ENCODE data around the gene MAPRE2.

Gene MAPRE2

DNA sequence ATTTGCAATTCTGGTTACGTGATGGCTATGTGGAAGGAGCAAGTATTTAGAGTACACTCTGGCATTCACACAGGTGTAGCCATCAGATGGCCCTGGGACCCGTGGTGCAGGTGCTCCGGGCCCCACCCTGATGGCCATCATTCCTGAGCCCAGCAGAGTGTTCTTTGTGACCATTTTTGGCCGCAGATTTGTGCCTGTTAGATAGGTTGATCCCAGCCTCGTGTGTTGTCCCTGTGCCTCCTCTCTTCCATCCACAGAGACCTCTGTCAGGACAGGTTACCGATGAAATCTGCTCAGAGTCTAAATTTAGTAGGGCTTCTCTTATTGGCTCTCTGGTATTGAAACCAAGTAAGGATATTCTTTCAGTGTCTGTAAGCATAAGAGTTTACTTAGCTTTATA is 33.9 kb downstream of the MAPRE2 start:
- Histone ChIP-seq H3F3A (ENCODE audit: insufficient read depth, low read length) (no peaks in the 10 kb centered on the region), H3K79me2 (ENCODE audit: low read length) (no peaks in the 10 kb centered on the region), H3K4me2 (ENCODE audit: low read depth, low read length) (no peak overlapping the region), H3K9me3 (replicated peaks; ENCODE audit: insufficient read depth, low read length) (no peaks in the 10 kb centered on the region), H3K27me3 (replicated peaks; ENCODE audit: insufficient read depth, low read length) (no peaks in the 10 kb centered on the region), H3K9ac (ENCODE audit: low read length) (no peak overlapping the region), H4K20me1 (ENCODE audit: insufficient read depth, low read length) (no peaks in the 10 kb centered on the region), H3K4me3 (ENCODE audit: low read length) (no peak overlapping the region), H2AFZ (ENCODE audit: low read length) (no peak overlapping the region), H3K9me2 (replicated peaks; ENCODE audit: insufficient read depth, low read length) (no peaks in the 10 kb centered on the region), H3K27ac (ENCODE audit: low read length) (no peak overlapping the region), H3K4me1 (ENCODE audit: low read length) (no peaks in the 10 kb centered on the region), H3K36me3 (replicated peaks; ENCODE audit: insufficient read depth, low read length) (no peaks in the 10 kb centered on the region)
- DNase-seq, result no peak
- TF ChIP-seq EZH2 (optimal IDR thresholded peaks at IDR 0.05; ENCODE audit: low read depth, low read length), result no peak
- TF ChIP-seq EZH2phosphoT487 (IDR thresholded peaks at IDR 0.05; ENCODE audit: low read length), result no peak
- TF ChIP-seq CTCF (IDR thresholded peaks at IDR 0.05; ENCODE audit: low read length), result no peak

- no peaks in the 10 kb centered on the region for H3K36me3 ChIP-seq (replicated peaks; ENCODE audit: insufficient read depth, low read length)
- no peak for DNase-seq
- H3K79me2 ChIP-seq (ENCODE audit: low read length), result no peaks in the 10 kb centered on the region
Measured at GRCh38 chr18:35076135-35076924, 35.1 kb downstream of the MAPRE2 start.

GRCh38 chr18:35077937-35078336 is 36.7 kb downstream of the MAPRE2 start:
- DNase-seq, result no peak
- H4K20me1 ChIP-seq (ENCODE audit: insufficient read depth, low read length), result no peaks in the 10 kb centered on the region
- no peak overlapping the region for H3K4me3 ChIP-seq (ENCODE audit: low read length)
- H3K9ac ChIP-seq (ENCODE audit: low read length), result no peak overlapping the region
- no peaks in the 10 kb centered on the region for H3K27me3 ChIP-seq (replicated peaks; ENCODE audit: insufficient read depth, low read length)
- no peaks in the 10 kb centered on the region for H3K9me3 ChIP-seq (replicated peaks; ENCODE audit: insufficient read depth, low read length)
- no peak overlapping the region for H3K4me2 ChIP-seq (ENCODE audit: low read depth, low read length)
- no peaks in the 10 kb centered on the region for H3K79me2 ChIP-seq (ENCODE audit: low read length)
- no peak for TF ChIP-seq CTCF (IDR thresholded peaks at IDR 0.05; ENCODE audit: low read length)
- no peak for TF ChIP-seq EZH2phosphoT487 (IDR thresholded peaks at IDR 0.05; ENCODE audit: low read length)
- no peak for TF ChIP-seq EZH2 (optimal IDR thresholded peaks at IDR 0.05; ENCODE audit: low read depth, low read length)
- H3K4me1 ChIP-seq (ENCODE audit: low read length), result peaks cover 6% of the 10 kb centered on the region
- no peaks in the 10 kb centered on the region for H3K36me3 ChIP-seq (replicated peaks; ENCODE audit: insufficient read depth, low read length)
- no peak overlapping the region for H2AFZ ChIP-seq (ENCODE audit: low read length)
- no peak overlapping the region for H3K27ac ChIP-seq (ENCODE audit: low read length)
- H3F3A ChIP-seq (ENCODE audit: insufficient read depth, low read length), result no peaks in the 10 kb centered on the region
- H3K9me2 ChIP-seq (replicated peaks; ENCODE audit: insufficient read depth, low read length), result no peaks in the 10 kb centered on the region

More at GRCh38 chr18:35076135-35076924, 35.1 kb downstream of the MAPRE2 start:
- Histone ChIP-seq H3K9ac (ENCODE audit: low read length) (no peak overlapping the region), H3K27me3 (replicated peaks; ENCODE audit: insufficient read depth, low read length) (no peaks in the 10 kb centered on the region), H4K20me1 (ENCODE audit: insufficient read depth, low read length) (no peaks in the 10 kb centered on the region), H3K9me2 (replicated peaks; ENCODE audit: insufficient read depth, low read length) (no peaks in the 10 kb centered on the region), H3K27ac (ENCODE audit: low read length) (no peak overlapping the region), H3K9me3 (replicated peaks; ENCODE audit: insufficient read depth, low read length) (no peaks in the 10 kb centered on the region), H3K4me2 (ENCODE audit: low read depth, low read length) (no peak overlapping the region), H3K4me1 (ENCODE audit: low read length) (no peaks in the 10 kb centered on the region), H3K4me3 (ENCODE audit: low read length) (no peak overlapping the region), H3F3A (ENCODE audit: insufficient read depth, low read length) (no peaks in the 10 kb centered on the region), H2AFZ (ENCODE audit: low read length) (no peak overlapping the region)
- TF ChIP-seq EZH2 (optimal IDR thresholded peaks at IDR 0.05; ENCODE audit: low read depth, low read length), result no peak
- TF ChIP-seq CTCF (IDR thresholded peaks at IDR 0.05; ENCODE audit: low read length), result no peak
- TF ChIP-seq EZH2phosphoT487 (IDR thresholded peaks at IDR 0.05; ENCODE audit: low read length), result no peak
